Endothelial cell of umbilical vein (primary cell): ENCODE data around the gene NPTX1. TPM values are rescaled to one million over a fixed set of nuclear protein-coding genes. Genes with fewer than 3 reads are reported as not detected.

Experiments used
- BruUV-seq: library from RNA; stranded (reverse); fragments of 400-500 nt; replicated peaks from 2 replicates; lab custom pipeline; 2021; lab: Mats Ljungman, UMichigan
- CTCF ChIA-PET: fragments of 300-600, 350-600 bp; sonication (Branson Sonifier 250); formaldehyde crosslinking; loops from one replicate; lab custom pipeline; 2021; ENCODE audit warnings: antibody characterized with exemption, inconsistent platforms; lab: Charles Lee
- POLR2A ChIA-PET: fragments of 300-600, 350-600 bp; sonication (Branson Sonifier 250); formaldehyde crosslinking; loops from one replicate; lab custom pipeline; 2021; ENCODE audit warnings: antibody characterized with exemption, inconsistent platforms; lab: Charles Lee
- DNase-seq: peaks from one replicate; pipeline ENCODE4 v3.0.0-alpha.2; 2011; ENCODE audit warnings: low read depth, low spot score
- FAIRE-seq: peaks from 2 replicates; lab custom pipeline; 2011; peaks lifted over from hg19 to GRCh38; lab: Jason Lieb, UNC
- H2AFZ ChIP-seq: 2 replicates; pipeline ENCODE4 v1.6.0; 2012; ENCODE audit warnings: low read depth, low read length, control low read depth, inconsistent platforms
- H3K27ac ChIP-seq: 2 replicates; pipeline ENCODE4 v1.5.1; 2011; ENCODE audit warnings: low read depth, mild to moderate bottlenecking, control low read depth, low read length, moderate library complexity; ENCODE audit not compliant: insufficient read depth
- H3K27me3 ChIP-seq, 2 experiments: 2 replicates each; pipeline versions ENCODE4 v1.6.0 to v1.6.1; 2011; ENCODE audit warnings: low read length in 2 of 2, mixed read lengths in 1 of 2; ENCODE audit not compliant: control insufficient read depth in 2 of 2, insufficient read depth in 2 of 2
- H3K36me3 ChIP-seq, 2 experiments: 2 replicates in 1 of 2; 3 replicates in 1 of 2; pipeline ENCODE4 v1.5.1; 2011; ENCODE audit warnings: low read length in 2 of 2, mild to moderate bottlenecking in 1 of 2, moderate library complexity in 1 of 2; ENCODE audit not compliant: control insufficient read depth in 2 of 2, insufficient read depth in 2 of 2; ENCODE audit errors: extremely low read depth in 1 of 2
- H3K4me1 ChIP-seq: 3 replicates; pipeline ENCODE4 v1.5.1; 2011; ENCODE audit warnings: mild to moderate bottlenecking, low read length; ENCODE audit not compliant: control insufficient read depth, insufficient read depth; ENCODE audit errors: extremely low read depth
- H3K4me2 ChIP-seq: 2 replicates; pipeline ENCODE4 v1.6.1; 2011; ENCODE audit warnings: low read length, control low read depth, mixed read lengths; ENCODE audit not compliant: insufficient read depth
- H3K4me3 ChIP-seq, 3 experiments: fragments of 200-600 bp in 1 of 3; sonication (generic), shearing (Covaris generic) in 1 of 3; replicated peaks in 1 of 3; 2 replicates each; pipeline ENCODE4 v1.5.1; 2011 to 2016; ENCODE audit warnings: control low read depth in 3 of 3, low read length in 3 of 3, mild to moderate bottlenecking in 2 of 3, inconsistent platforms in 1 of 3, low read depth in 1 of 3, moderate library complexity in 1 of 3; ENCODE audit not compliant: insufficient read depth in 1 of 3
- H3K79me2 ChIP-seq: 2 replicates; pipeline ENCODE4 v1.6.0; 2012; ENCODE audit warnings: low read length, inconsistent platforms; ENCODE audit not compliant: control insufficient read depth, insufficient read depth
- H3K9ac ChIP-seq: replicated peaks from 2 replicates; pipeline ENCODE3; 2011; ENCODE audit warnings: low read length, control low read depth; ENCODE audit not compliant: insufficient read depth; ENCODE audit errors: extremely low read depth
- H3K9me1 ChIP-seq: replicated peaks from 3 replicates; pipeline ENCODE4 v1.6.0; 2011; ENCODE audit warnings: mild to moderate bottlenecking, low read length; ENCODE audit not compliant: control insufficient read depth, insufficient read depth; ENCODE audit errors: extremely low read depth
- H3K9me3 ChIP-seq: replicated peaks from 2 replicates; pipeline ENCODE4 v1.5.1; 2012; ENCODE audit warnings: low read length, inconsistent platforms; ENCODE audit not compliant: control insufficient read depth, insufficient read depth
- H4K20me1 ChIP-seq: replicated peaks from 2 replicates; pipeline ENCODE3; 2011; ENCODE audit warnings: mild to moderate bottlenecking, low read length; ENCODE audit not compliant: control insufficient read depth, insufficient read depth; ENCODE audit errors: extremely low read depth
- CTCF ChIP-seq, 2 donors: IDR thresholded peaks; 1 replicate in 1 of 2; 2 replicates in 1 of 2; pipeline ENCODE4 v1.5.1; 2011; ENCODE audit warnings: low read length in 2 of 2, mild to moderate bottlenecking in 2 of 2, moderate library complexity in 2 of 2, control low read depth in 1 of 2, inconsistent platforms in 1 of 2, low read depth in 1 of 2; ENCODE audit not compliant: insufficient read depth in 1 of 2; ENCODE audit errors: extremely low read depth in 1 of 2
- EZH2 ChIP-seq: IDR thresholded peaks from 2 replicates; pipeline ENCODE4 v1.6.1; 2012; ENCODE audit warnings: borderline replicate concordance, low read depth, mild to moderate bottlenecking, moderate library complexity, low read length, inconsistent platforms; ENCODE audit not compliant: severe bottlenecking
- FOS ChIP-seq: IDR thresholded peaks from 2 replicates; pipeline ENCODE4 v1.6.1; 2011; ENCODE audit warnings: mild to moderate bottlenecking, low read length, moderate library complexity, borderline replicate concordance; ENCODE audit not compliant: insufficient read depth
- GATA2 ChIP-seq: IDR thresholded peaks from 2 replicates; pipeline ENCODE4 v1.7.0; 2011; ENCODE audit warnings: low read depth, mild to moderate bottlenecking, moderate library complexity, mixed read lengths, low read length; ENCODE audit not compliant: insufficient read length, insufficient read depth
- JUN ChIP-seq: IDR thresholded peaks from 2 replicates; pipeline ENCODE4 v1.6.1; 2011; ENCODE audit warnings: borderline replicate concordance, low read depth; ENCODE audit not compliant: insufficient read length, insufficient read depth
- MAX ChIP-seq: IDR thresholded peaks from 2 replicates; pipeline ENCODE4 v1.6.1; 2011; ENCODE audit not compliant: insufficient read depth, insufficient read length
- MYC ChIP-seq: IDR thresholded peaks from one replicate; pipeline ENCODE4 v1.6.1; 2011; ENCODE audit warnings: mild to moderate bottlenecking, low read depth, low read length
- POLR2A ChIP-seq: IDR thresholded peaks from 2 replicates; pipeline ENCODE4 v1.6.1; 2012; ENCODE audit warnings: low read depth, mild to moderate bottlenecking, control low read depth, low read length
- POLR2AphosphoS5 ChIP-seq: IDR thresholded peaks from 2 replicates; pipeline ENCODE4 v1.6.1; 2012; ENCODE audit warnings: low read depth, mild to moderate bottlenecking, control low read depth, low read length, moderate library complexity; ENCODE audit not compliant: insufficient read depth
- dilution Hi-C: fragments of 300-500 bp; cut with MboI; formaldehyde crosslinking; loops from one replicate; pipeline ENCODE4 v1.15.0; 2019; ENCODE audit warnings: low sequenced_read_pairs; ENCODE audit not compliant: extremely low pct_ligation_motif_present
- intact Hi-C: fragments of 100-400 bp; cut with micrococcal nuclease; formaldehyde crosslinking; loops from one replicate; pipeline ENCODE4 v1.10.0; 2022
- polyA plus RNA-seq, 4 experiments: library from polyadenylated mRNA; depleted of rRNA in 3 of 4; stranded (reverse) in 3 of 4; unstranded in 1 of 4; fragments of >200 nt; gene quantifications; 2 replicates each; pipeline versions ENCODE4 v1.2.1 to v1.2.3, GENCODE V29; 2011 to 2012; ENCODE audit warnings: missing spikeins in 1 of 4
- total RNA-seq: library from RNA; stranded (reverse); gene quantifications from 2 replicates; pipeline ENCODE4 v1.2.3, GENCODE V29; 2021

NPTX1 gene
- total and polyA plus RNA-seq, 2 donors (not counting 3 experiments of a cell fraction or from before 2014, with no cell fraction given), result 0.03 TPM; not detected in 1

- FAIRE-seq, result no peak
- no peaks in the 10 kb centered on the region for H3K9me1 ChIP-seq
- no peaks in the 10 kb centered on the region for H4K20me1 ChIP-seq
- H3K27ac ChIP-seq, result no peak overlapping the region
- BruUV-seq, result no TSS peak
- H3K4me1 ChIP-seq, result no peaks in the 10 kb centered on the region
- ChIA-PET CTCF (interaction anchor here (1.3 kb wide), 1 partner anchor 557 kb away, joined by 5 read pairs; no protein-coding TSS in a partner anchor), POLR2A (no interaction called here)
- no peak for DNase-seq
- no peak overlapping the region for H2AFZ ChIP-seq
- no peak overlapping the region for H3K9ac ChIP-seq
- TF ChIP-seq GATA2 (no peak), CTCF (IDR thresholded peaks at IDR 0.05; ENCODE audit: extremely low read depth in 1 of 2, insufficient read depth in 1 of 2, low read depth in 1 of 2, low read length in 2 of 2) (no peak), POLR2A (no peak), POLR2AphosphoS5 (no peak), JUN (no peak), MYC (no peak), MAX (no peak), FOS (no peak), EZH2 (no peak)
- no peaks in the 10 kb centered on the region for H3K36me3 ChIP-seq
- dilution Hi-C loops (no loop called here), intact Hi-C loops (no loop called here)
- H3K9me3 ChIP-seq, result no peaks in the 10 kb centered on the region
- no peaks in the 10 kb centered on the region for H3K79me2 ChIP-seq
- H3K27me3 ChIP-seq, result no peaks in the 10 kb centered on the region
- H3K4me3 ChIP-seq, result no peak overlapping the region
- no peak overlapping the region for H3K4me2 ChIP-seq
Observed at GRCh38 chr17:80431246-80432195, 44.9 kb downstream of the NPTX1 start.
